Activated CD8-positive, alpha-beta memory T cell treated with anti-CD3 and anti-CD28 coated beads for 48 hours (primary cell): ENCODE results near the gene SMC2.

Experiments used
- DNase-seq, 3 experiments: peaks; one replicate each; pipeline ENCODE4 v3.0.0-alpha.2; 2020; ENCODE audit warnings: low read depth in 2 of 3, low spot score in 2 of 3

The SMC2 gene

GRCh38 chr9:104093647-104094533 lies at the start of gene SMC2:
Gene SMC2 (plus strand): TSS chr9:104094309. CDS start chr9:104095385, 1,076 bp downstream.
- peak; percentile 76 to 86 (median 76) for DNase-seq

DNA sequence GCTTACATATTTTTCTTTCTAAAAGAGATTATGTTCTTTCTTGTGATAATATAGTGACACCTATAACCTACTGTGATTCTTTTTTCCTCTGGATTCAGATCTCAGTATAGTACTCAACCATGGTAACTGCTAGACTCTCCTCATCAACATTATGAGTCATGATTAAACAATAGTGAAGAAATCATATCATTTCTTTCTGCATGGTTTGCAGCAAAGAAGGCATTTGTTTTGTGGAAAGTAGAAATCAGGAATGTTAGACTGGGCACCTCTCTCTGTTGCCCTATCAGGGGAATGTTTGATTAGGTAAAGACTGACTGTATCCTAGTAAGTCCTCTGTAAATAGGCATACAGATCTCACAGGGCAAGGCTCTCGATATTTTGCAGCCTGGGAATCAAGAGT lies 25.6 kb upstream of the SMC2 start:
- no peak for DNase-seq

DNA sequence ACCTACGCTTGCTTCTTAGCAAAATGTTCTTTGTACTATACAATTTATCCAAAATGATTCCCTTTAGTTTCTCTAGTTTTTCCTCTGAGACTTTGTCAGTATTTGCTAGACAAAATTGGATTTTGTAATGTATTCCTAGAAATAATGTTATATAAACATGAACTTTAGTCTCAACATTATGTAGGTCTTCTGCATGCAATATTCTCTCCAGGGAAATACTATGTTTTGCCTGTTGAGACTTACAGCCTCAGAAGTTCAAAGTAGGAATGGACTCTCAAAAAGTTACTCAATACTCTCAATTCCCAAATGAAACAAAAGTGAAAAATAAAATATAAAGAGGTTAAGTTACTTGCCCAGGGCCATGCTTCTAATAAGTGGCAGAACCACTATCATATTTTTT lies 24.8 kb upstream of the SMC2 start:
- DNase-seq = no peak

DNA sequence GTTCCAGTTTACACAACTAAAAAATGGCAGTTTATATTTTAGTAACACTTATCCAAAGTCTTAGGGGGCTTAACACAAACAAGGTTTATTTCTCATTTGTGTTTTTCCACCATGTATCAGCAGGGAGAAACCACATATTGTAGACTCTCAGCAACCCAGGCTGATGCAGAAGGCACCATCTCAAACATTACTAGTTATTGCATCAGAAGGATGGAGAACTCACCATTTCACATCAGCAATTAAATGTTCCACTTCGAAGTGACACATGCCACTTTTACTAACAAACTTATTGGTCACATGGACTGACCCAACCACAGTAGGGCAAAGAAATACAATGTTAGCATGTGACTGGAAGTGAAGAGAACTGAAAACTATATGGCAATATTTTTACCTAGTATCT lies 22.5 kb upstream of the SMC2 start:
- no peak for DNase-seq

GRCh38 chr9:104073098-104073769 lies 20.9 kb upstream of the SMC2 start:
- no peak for DNase-seq

DNA sequence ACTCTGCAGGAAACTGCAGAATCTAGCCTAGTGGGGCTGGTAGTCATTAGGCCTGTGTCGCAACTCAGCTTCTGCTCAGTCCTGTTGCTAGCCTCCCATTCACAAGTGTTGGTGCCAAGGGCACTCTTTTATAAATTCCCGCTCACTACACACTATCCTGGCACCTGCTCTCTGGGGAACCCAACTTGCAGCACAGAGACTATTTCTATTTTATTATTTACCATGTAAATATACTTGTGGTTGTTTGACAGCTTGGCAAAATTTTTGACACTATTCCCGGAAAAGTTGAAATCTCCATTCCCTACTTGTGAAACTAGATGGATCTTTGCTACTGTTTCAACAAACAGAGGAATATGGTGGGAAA lies 20.4 kb upstream of the SMC2 start:
- no peak for DNase-seq

DNA sequence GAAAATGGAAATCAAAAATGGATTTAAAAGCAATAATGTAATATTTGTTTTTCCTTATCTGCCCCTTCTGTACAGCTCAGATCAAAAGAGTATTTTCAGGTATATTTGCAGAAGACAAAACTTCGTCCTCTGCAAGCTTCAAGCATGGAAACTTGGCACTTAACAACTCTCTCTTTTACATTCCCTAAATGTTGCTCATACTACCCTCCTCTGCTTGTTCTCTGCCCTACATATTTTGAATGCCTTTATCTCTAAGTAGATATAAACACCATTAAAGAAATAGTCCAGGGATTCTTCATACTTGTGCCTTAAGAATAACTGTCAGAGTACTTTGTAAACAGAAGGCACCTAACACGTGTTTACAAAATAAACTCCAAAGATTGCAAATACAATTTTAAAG lies 19.2 kb upstream of the SMC2 start:
- no peak for DNase-seq

GRCh38 chr9:104075801-104076753 lies 18.0 kb upstream of the SMC2 start:
- no peak for DNase-seq

DNA sequence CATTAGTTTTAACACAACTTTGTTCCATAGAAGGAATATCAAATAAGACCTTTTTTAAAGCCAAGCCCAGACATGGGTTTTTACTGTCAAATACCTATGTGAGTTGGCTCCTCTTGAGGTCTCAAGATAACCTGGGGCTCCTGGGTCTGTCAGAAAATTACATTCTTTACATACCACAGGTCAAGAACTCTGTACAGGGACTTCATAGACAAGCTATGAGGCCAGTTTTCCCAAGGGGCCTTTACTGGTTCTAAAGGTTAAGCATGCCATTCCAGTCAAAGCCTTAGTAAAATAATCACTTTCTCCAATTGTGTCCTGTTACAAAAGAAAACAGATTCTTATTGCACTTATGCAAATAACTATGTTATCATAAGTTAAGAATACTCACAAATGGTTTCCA lies 15.5 kb upstream of the SMC2 start:
- no peak for DNase-seq

GRCh38 chr9:104080983-104081382 lies 13.1 kb upstream of the SMC2 start:
- no peak for DNase-seq

DNA sequence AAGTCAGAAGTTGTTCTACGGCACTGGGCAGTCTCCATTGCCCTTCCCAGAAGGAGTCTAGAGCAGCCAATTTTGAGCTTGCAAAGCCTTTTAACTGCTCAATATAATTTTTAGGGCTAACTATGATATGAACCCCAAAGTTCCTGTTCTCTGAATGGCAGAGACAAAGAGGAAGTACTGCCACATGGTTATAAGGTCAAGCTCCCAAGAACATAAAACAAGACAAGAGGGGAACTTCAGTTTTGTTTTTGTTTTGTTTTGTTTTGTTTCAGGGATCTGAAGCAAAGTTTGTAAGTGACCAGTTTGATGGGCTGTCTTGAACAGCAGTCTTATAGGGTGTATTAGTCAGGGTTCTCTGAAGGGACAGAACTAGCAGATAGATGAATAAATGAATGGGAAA lies 11.9 kb upstream of the SMC2 start:
- no peak for DNase-seq

DNA sequence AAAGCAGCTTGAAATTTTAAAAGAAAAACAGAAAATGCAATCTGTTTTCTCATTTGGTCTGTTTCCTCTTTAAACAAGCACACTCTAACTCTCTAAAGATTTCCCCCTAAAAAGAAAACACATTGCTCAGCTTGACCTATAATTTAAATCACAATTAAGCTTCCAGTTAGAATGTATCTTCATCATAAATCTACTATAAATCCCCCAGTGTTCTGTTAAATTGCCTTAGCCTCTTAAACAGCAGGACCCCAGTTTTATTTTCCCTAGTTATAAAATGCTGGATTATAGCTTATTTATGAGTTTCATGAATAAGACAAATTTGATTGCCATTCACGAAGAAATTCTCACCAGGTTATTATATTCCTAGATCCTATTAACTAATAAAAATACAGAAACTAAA lies 8.6 kb upstream of the SMC2 start:
- DNase-seq = no peak

- no peak for DNase-seq
These were observed 6.2 kb upstream of the SMC2 start for GRCh38 chr9:104087894-104088293.

DNA sequence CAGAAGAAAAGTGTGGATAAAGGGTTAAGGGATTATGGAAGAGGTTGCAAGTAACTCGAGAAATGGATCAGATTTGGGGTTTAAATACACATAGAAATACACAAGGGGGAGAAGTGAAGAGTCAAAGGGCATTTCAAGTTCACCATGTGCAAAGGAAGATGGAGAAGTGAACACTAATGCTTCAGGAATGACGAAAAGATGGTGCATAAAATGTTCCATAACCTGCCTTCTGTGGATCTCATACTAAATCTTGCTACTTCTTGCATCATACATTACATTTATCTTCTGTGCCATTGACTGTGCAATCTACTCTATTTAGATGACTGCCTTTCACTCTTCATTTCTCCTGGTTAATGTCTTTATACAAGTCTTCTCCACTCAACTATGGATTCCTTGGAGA lies 5.7 kb upstream of the SMC2 start:
- DNase-seq = no peak

- DNase-seq = no peak
These were observed 3.5 kb upstream of the SMC2 start for GRCh38 chr9:104090578-104090977.

DNA sequence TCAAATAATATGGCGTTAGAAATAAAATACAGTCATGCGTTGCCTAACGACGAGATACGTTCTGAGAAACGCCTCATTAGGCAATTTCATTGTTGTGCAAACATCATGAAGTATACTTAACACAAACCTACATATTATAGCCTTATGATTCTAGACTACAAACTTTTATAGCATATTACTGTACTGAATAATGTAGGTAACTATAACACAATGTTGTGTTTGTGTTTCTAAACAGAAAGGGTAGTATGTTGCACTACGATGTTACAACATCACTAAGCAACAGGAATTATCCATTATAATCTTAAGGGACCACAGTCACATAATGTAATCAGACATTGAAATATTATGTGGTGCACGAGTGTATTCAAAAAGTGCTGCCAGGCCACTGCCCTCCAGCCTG lies 3.0 kb upstream of the SMC2 start:
- no peak for DNase-seq

DNA sequence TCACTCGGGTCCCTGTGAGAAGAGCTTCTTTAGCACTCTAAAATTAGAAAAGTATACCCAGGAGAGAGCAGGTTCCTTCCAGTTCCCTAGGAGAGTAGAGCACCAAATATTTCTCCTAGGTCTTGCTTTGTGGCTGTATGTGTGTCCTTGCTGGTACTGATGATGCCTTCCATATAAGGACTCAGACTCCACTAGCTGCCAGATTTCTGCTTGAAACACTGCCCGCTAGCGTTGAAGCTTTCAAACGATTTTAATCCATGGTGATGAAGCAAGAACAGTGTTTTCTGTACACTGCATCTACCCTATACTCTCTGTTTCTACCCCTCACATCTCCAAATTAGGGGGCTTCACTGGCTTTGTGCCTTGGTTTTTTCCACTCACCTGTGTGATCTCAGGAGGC lies 2.4 kb upstream of the SMC2 start:
- DNase-seq = no peak

- no peak for DNase-seq
These were observed 1.9 kb upstream of the SMC2 start for GRCh38 chr9:104092192-104092591.

DNA sequence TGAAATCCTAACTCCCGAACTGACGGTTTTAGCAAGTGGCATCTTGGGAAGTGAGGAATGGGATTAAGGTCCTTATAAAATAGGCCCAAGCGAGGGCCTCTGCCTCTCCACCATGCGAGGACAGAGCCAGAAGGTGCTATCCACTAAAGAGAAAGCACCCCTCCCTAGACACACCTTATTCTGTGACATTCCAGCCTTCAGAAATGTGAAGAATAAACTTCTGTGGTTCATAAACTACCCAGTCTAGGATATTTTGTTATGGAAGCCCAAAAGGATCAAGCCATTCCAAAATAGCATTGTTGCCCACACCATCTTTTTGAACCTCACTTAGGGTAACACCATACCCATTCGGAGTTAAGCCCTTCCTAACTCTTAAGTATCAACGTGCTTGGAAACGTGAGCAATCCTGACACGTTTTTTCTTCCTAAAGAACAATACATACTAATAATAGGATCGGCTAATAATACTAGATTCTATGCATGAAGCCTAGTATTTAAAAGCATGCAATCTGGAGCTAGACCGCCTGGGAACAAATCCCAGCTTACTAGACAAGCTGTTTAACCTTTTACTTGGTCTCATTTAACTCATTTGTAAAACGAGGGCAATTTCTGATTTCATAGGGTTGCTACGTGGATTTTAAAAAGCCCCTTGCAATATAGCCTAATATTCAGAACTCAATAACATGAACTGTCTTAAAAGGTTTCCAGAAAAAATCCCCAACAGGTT lies 1.1 kb upstream of the SMC2 start:
- DNase-seq = no peak

DNA sequence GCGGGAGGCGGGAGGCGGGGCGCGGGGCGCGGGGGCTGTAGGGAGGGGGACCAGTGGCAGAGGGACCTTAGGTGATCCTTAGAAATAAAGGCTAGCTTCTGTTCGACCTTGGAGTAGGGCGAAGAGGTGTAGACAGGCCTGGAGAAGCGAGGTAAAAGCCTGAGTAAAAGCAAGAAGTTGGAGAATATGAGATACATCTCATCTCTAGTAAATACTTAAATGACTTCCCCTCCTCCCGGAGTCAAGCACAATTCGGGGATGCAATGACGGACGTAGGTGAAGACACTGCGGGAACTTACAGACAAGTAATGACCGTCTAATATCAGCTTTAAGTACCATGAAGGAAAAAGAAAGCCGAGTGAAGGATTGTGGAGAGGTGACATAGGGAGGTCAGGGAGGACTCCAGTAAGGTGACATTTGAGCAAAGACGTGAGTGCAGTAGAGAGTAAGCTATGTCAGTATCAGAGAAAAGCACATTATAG lies 466 bp downstream of the SMC2 start:
- no peak for DNase-seq

- no peak for DNase-seq
These were observed 5.5 kb downstream of the SMC2 start for GRCh38 chr9:104099630-104100029.
